BLaER1 treated with 17β-estradiol and CSF1 and Interleukin-3, amounts not matched to agents 10 nM and 100 nM (cell line): ENCODE data around the gene NPC1.
"Not testable (repeated sequence)": the region's sequence is repeated elsewhere in the genome, so short reads cannot be mapped to it uniquely, and the experiment has no call there.

ENCODE experiments used
- H3K27ac ChIP-seq, 11 experiments: shearing (Covaris generic); formaldehyde crosslinking; 2 replicates each; pipeline ENCODE4 v1.8.1; 2022
- H3K27me3 ChIP-seq, 11 experiments: shearing (Covaris generic); formaldehyde crosslinking; 2 replicates each; pipeline ENCODE4 v1.8.1; 2022
- H3K36me3 ChIP-seq, 11 experiments: shearing (Covaris generic); formaldehyde crosslinking; 2 replicates each; pipeline ENCODE4 v1.8.1; 2022
- H3K4me1 ChIP-seq, 10 experiments: shearing (Covaris generic); formaldehyde crosslinking; 2 replicates each; pipeline ENCODE4 v1.8.1; 2022
- H3K4me2 ChIP-seq, 11 experiments: shearing (Covaris generic); formaldehyde crosslinking; 2 replicates each; pipeline ENCODE4 v1.8.1; 2022
- H3K4me3 ChIP-seq, 10 experiments: shearing (Covaris generic); formaldehyde crosslinking; 2 replicates each; pipeline ENCODE4 v1.8.1; 2022
- H3K9ac ChIP-seq, 11 experiments: shearing (Covaris generic); formaldehyde crosslinking; 2 replicates each; pipeline ENCODE4 v1.8.1; 2022
- H3K9me3 ChIP-seq, 11 experiments: shearing (Covaris generic); formaldehyde crosslinking; replicated peaks in 1 of 11; 2 replicates each; pipeline ENCODE4 v1.8.1; 2022
- H4K20me1 ChIP-seq, 11 experiments: shearing (Covaris generic); formaldehyde crosslinking; 2 replicates each; pipeline ENCODE4 v1.8.1; 2022
- Cebpa-rat ChIP-seq, 11 experiments: shearing (Covaris generic); IDR thresholded peaks; 2 replicates each; pipeline ENCODE4 v1.8.1; 2022

Gene NPC1

GRCh38 chr18:23501626-23502025 is 84.7 kb downstream of the NPC1 start:
- TF ChIP-seq Cebpa-rat (IDR thresholded peaks at IDR 0.05) = peak in 2 of 11 experiments; percentile 29 to 42; a peak in 1 of 22 replicates
- H3K4me1 ChIP-seq = peaks cover 48 to 71% (median 58%) of the 10 kb centered on the region in 10 experiments
- H4K20me1 ChIP-seq = peaks cover 10 to 33% (median 26%) of the 10 kb centered on the region in 11 experiments; a peak in 18 of 22 replicates
- H3K9me3 ChIP-seq = no peaks in the 10 kb centered on the region
- no peaks in the 10 kb centered on the region for H3K27me3 ChIP-seq
- no peak overlapping the region for H3K27ac ChIP-seq
- no peak overlapping the region for H3K9ac ChIP-seq
- no peak overlapping the region for H3K4me3 ChIP-seq
- peak overlapping the region in 2 of 11 experiments; percentile 86 to 92; a peak in 2 of 22 replicates for H3K4me2 ChIP-seq
- H3K36me3 ChIP-seq = peaks cover 6 to 23% (median 9%) of the 10 kb centered on the region in 11 experiments; a peak in 19 of 22 replicates

GRCh38 chr18:23499291-23499781 is 87.0 kb downstream of the NPC1 start:
- Histone ChIP-seq H3K27ac (peak overlapping the region in 8 of 11 experiments; percentile 7 to 73 (median 60); a peak in 15 of 22 replicates), H3K4me3 (no peak overlapping the region; a peak in 1 of 20 replicates), H3K27me3 (no peaks in the 10 kb centered on the region), H3K9me3 (no peaks in the 10 kb centered on the region), H3K4me1 (peaks cover 37 to 63% (median 52%) of the 10 kb centered on the region in 10 experiments), H3K4me2 (peak overlapping the region; percentile 25 to 88 (median 63); a peak in 20 of 22 replicates), H3K9ac (peak overlapping the region in 6 of 11 experiments; percentile 17 to 50 (median 25); a peak in 5 of 22 replicates), H4K20me1 (peaks cover 0 to 10% (median 7%) of the 10 kb centered on the region in 11 experiments; a peak in 10 of 22 replicates), H3K36me3 (0 out of 22 replicates have a peak, but pooled peaks cover 0 to under 1% (median 0%) of the 10 kb centered on the region in 11 experiments)
- no peak for TF ChIP-seq Cebpa-rat (IDR thresholded peaks at IDR 0.05)

- H3K4me2 ChIP-seq = peak overlapping the region; percentile 25 to 88 (median 63); a peak in 20 of 22 replicates
- H3K9me3 ChIP-seq = no peaks in the 10 kb centered on the region
- no peaks in the 10 kb centered on the region for H3K27me3 ChIP-seq
- H3K4me1 ChIP-seq = peaks cover 33 to 58% (median 49%) of the 10 kb centered on the region in 10 experiments
- H4K20me1 ChIP-seq = peaks cover 0 to 5% (median 2%) of the 10 kb centered on the region in 11 experiments; a peak in 7 of 22 replicates
- peak overlapping the region in 5 of 11 experiments; percentile 18 to 41 (median 27); a peak in 6 of 22 replicates for H3K9ac ChIP-seq
- no peaks in the 10 kb centered on the region for H3K36me3 ChIP-seq
- peak overlapping the region in 8 of 11 experiments; percentile 7 to 73 (median 60); a peak in 15 of 22 replicates for H3K27ac ChIP-seq
- H3K4me3 ChIP-seq = no peak overlapping the region; a peak in 1 of 20 replicates
- no peak for TF ChIP-seq Cebpa-rat (IDR thresholded peaks at IDR 0.05)
Measured at GRCh38 chr18:23498877-23499276, 87.4 kb downstream of the NPC1 start.

- TF ChIP-seq Cebpa-rat (IDR thresholded peaks at IDR 0.05) = no peak
- Histone ChIP-seq H3K27ac (peak overlapping the region in 9 of 11 experiments; percentile 6 to 73 (median 59); a peak in 18 of 22 replicates), H3K4me2 (peak overlapping the region in 10 of 11 experiments; percentile 25 to 88 (median 66); a peak in 19 of 22 replicates)
Measured at GRCh38 chr18:23498117-23498516, 88.2 kb downstream of the NPC1 start.

GRCh38 chr18:23495723-23496440 is 90.4 kb downstream of the NPC1 start:
- Histone ChIP-seq H3K27me3 (no peaks in the 10 kb centered on the region), H3K36me3 (no peaks in the 10 kb centered on the region), H3K9ac (no peak overlapping the region), H3K4me3 (no peak overlapping the region), H3K4me1 (peaks cover 23 to 45% (median 37%) of the 10 kb centered on the region in 10 experiments), H4K20me1 (no peaks in the 10 kb centered on the region), H3K9me3 (peaks cover 0 to 17% (median 9%) of the 10 kb centered on the region in 11 experiments; a peak in 16 of 22 replicates), H3K4me2 (peak overlapping the region in 6 of 11 experiments; percentile 4 to 24 (median 10); a peak in 4 of 22 replicates), H3K27ac (no peak overlapping the region)
- no peak for TF ChIP-seq Cebpa-rat (IDR thresholded peaks at IDR 0.05)

More at GRCh38 chr18:23498117-23498516, 88.2 kb downstream of the NPC1 start:
- H4K20me1 ChIP-seq = no peaks in the 10 kb centered on the region
- no peaks in the 10 kb centered on the region for H3K27me3 ChIP-seq
- peaks cover 0 to 4% (median 1%) of the 10 kb centered on the region in 11 experiments; a peak in 8 of 22 replicates for H3K9me3 ChIP-seq
- no peak overlapping the region for H3K4me3 ChIP-seq
- H3K9ac ChIP-seq = peak overlapping the region in 6 of 11 experiments; percentile 18 to 53 (median 39); a peak in 8 of 22 replicates
- peaks cover 33 to 57% (median 49%) of the 10 kb centered on the region in 10 experiments for H3K4me1 ChIP-seq
- no peaks in the 10 kb centered on the region for H3K36me3 ChIP-seq

GRCh38 chr18:23494992-23495391 is 91.3 kb downstream of the NPC1 start:
- H3K27ac ChIP-seq = no peak overlapping the region
- H3K4me2 ChIP-seq = no peak overlapping the region

GRCh38 chr18:23493654-23494053 is 92.7 kb downstream of the NPC1 start:
- Histone ChIP-seq H3K4me1 (peaks cover 12 to 30% (median 22%) of the 10 kb centered on the region in 10 experiments; a peak in 19 of 20 replicates), H3K36me3 (no peaks in the 10 kb centered on the region), H4K20me1 (no peaks in the 10 kb centered on the region), H3K27me3 (no peaks in the 10 kb centered on the region), H3K27ac (no peak overlapping the region), H3K4me3 (no peak overlapping the region), H3K9ac (no peak overlapping the region), H3K4me2 (no peak overlapping the region), H3K9me3 (peaks cover 9 to 34% (median 20%) of the 10 kb centered on the region in 11 experiments; a peak in 19 of 22 replicates)
- no peak for TF ChIP-seq Cebpa-rat (IDR thresholded peaks at IDR 0.05)

More at GRCh38 chr18:23494992-23495391, 91.3 kb downstream of the NPC1 start:
- H3K4me1 ChIP-seq = peaks cover 23 to 43% (median 35%) of the 10 kb centered on the region in 10 experiments
- no peaks in the 10 kb centered on the region for H3K27me3 ChIP-seq
- H4K20me1 ChIP-seq = no peaks in the 10 kb centered on the region
- no peaks in the 10 kb centered on the region for H3K36me3 ChIP-seq
- no peak for TF ChIP-seq Cebpa-rat (IDR thresholded peaks at IDR 0.05)
- peaks cover 9 to 26% (median 18%) of the 10 kb centered on the region in 11 experiments; a peak in 19 of 22 replicates for H3K9me3 ChIP-seq
- H3K4me3 ChIP-seq = no peak overlapping the region
- H3K9ac ChIP-seq = no peak overlapping the region

- not testable (repeated sequence) for H3K9ac ChIP-seq, H3K36me3 ChIP-seq, H3K4me3 ChIP-seq, H4K20me1 ChIP-seq, H3K4me2 ChIP-seq, H3K27ac ChIP-seq, H3K27me3 ChIP-seq
- peaks cover 9 to 34% (median 20%) of the 10 kb centered on the region in 11 experiments; a peak in 19 of 22 replicates for H3K9me3 ChIP-seq
- peaks cover 7 to 25% (median 18%) of the 10 kb centered on the region in 10 experiments; a peak in 19 of 20 replicates for H3K4me1 ChIP-seq
Measured at GRCh38 chr18:23489586-23489985, 96.7 kb downstream of the NPC1 start.
